Heart left ventricle (tissue), 13 donors: Measurements from ENCODE around the gene PLD4.
"Not testable (repeated sequence)": the region's sequence is repeated elsewhere in the genome, so short reads cannot be mapped to it uniquely, and the experiment has no call there.

Experiments used
- CTCF ChIP-seq, 12 donors: fragments of 200-600 bp; sonication (generic) in 4 of 12; IDR thresholded peaks; one replicate each; pipeline versions ENCODE4 v1.5.0 to v1.8.0; 2018 to 2022; ENCODE audit warnings: antibody characterized with exemption in 12 of 12, mild to moderate bottlenecking in 5 of 12
- POLR2A ChIP-seq, 2 donors: fragments of 450-650 bp; IDR thresholded peaks; one replicate each; pipeline ENCODE4 v1.6.1; 2017; ENCODE audit warnings: antibody characterized with exemption in 2 of 2, mild to moderate bottlenecking in 2 of 2, moderate library complexity in 2 of 2
- donor health status: ischemic (EF 13 %, LVEDD 7.1; RV severe dilation, severe dysfunction).
- donor health status: DM: no; HTN: yes; CAD: no.
- donor health status: DM: no; HTN: no; CAD: no.
- donor health status: ischemic (EF 25% LVEDD 6.9; RV normal size, moderate dysfunction).
- donor health status: ischemic (EF 25% LVEDD 5.7; RV mildly dilated, moderate dysfunction).
- donor health status: ischemic (EF 35%, LVEDD 5.7; RV mildly dilated, moderate dysfunction).
- donor health status: nonischemic (EF 11% LVEDD 7.7; RV severe dilation, severe dysfunction).
- donor health status: DM: yes; HTN: yes; CAD: no.
- donor health status: PGD.
- donor health status: ischemic (EF 29% LVEDD 5.4; RV normal size, mild dysfunction).
- donor health status: nonischemic (EF 23%, LVEDD 6.1; RV moderate dilation, normal function).

- not testable (repeated sequence) for TF ChIP-seq CTCF, POLR2A (IDR thresholded peaks at IDR 0.05)
These were observed 5.3 kb upstream of the PLD4 start for GRCh38 chr14:104919152-104919992.
